DND-41 (cell line): Measurements from ENCODE around the gene C12orf56.

ENCODE experiments used
- ATAC-seq: fragments of 200-7000 bp; cut with Tn5 transposase; 3 replicates; pipeline ENCODE4 v1.9.1; 2021; ENCODE audit warnings: low read depth; ENCODE audit not compliant: insufficient read depth
- DNase-seq: peaks from one replicate; pipeline ENCODE4 v3.0.0-alpha.2; 2020
- H2AFZ ChIP-seq: 2 replicates; pipeline ENCODE4 v1.6.0; 2012; ENCODE audit warnings: low read depth, low read length
- H3K27ac ChIP-seq: 2 replicates; pipeline ENCODE4 v1.5.1; 2012; ENCODE audit warnings: low read length, inconsistent platforms
- H3K27me3 ChIP-seq: fragments of 200-600 bp; sonication (generic); 2 replicates; pipeline ENCODE4 v1.6.0; 2012; ENCODE audit warnings: low read length, mild to moderate bottlenecking, inconsistent platforms; ENCODE audit not compliant: insufficient read depth, poor library complexity
- H3K36me3 ChIP-seq: 2 replicates; pipeline ENCODE4 v1.5.1; 2012; ENCODE audit warnings: low read length, inconsistent platforms; ENCODE audit not compliant: insufficient read depth
- H3K4me1 ChIP-seq: 2 replicates; pipeline ENCODE4 v1.5.1; 2012; ENCODE audit warnings: mild to moderate bottlenecking, low read length; ENCODE audit not compliant: insufficient read depth
- H3K4me2 ChIP-seq: 2 replicates; pipeline ENCODE4 v1.6.0; 2012; ENCODE audit warnings: mild to moderate bottlenecking, moderate library complexity, low read length, inconsistent platforms; ENCODE audit not compliant: insufficient read depth
- H3K4me3 ChIP-seq, 2 experiments: fragments of 200-600 bp in 1 of 2; shearing (Covaris generic) in 1 of 2; 2 replicates each; pipeline ENCODE4 v1.5.1; 2012 to 2016; ENCODE audit warnings: inconsistent platforms in 2 of 2, low read length in 2 of 2, mild to moderate bottlenecking in 2 of 2, low read depth in 1 of 2, moderate library complexity in 1 of 2
- H3K79me2 ChIP-seq: 2 replicates; pipeline ENCODE4 v1.6.0; 2012; ENCODE audit warnings: low read length, inconsistent platforms; ENCODE audit not compliant: insufficient read depth
- H3K9ac ChIP-seq: 2 replicates; pipeline ENCODE4 v1.6.0; 2012; ENCODE audit warnings: low read depth, mild to moderate bottlenecking, inconsistent platforms, low read length, moderate library complexity
- H3K9me3 ChIP-seq: 2 replicates; pipeline ENCODE4 v1.5.1; 2012; ENCODE audit warnings: low read length, moderate library complexity, mild to moderate bottlenecking, inconsistent platforms; ENCODE audit not compliant: insufficient read depth, severe bottlenecking
- H4K20me1 ChIP-seq: 2 replicates; pipeline ENCODE4 v1.6.0; 2012; ENCODE audit warnings: low read length; ENCODE audit not compliant: insufficient read depth
- CTCF ChIP-seq: IDR thresholded peaks from 2 replicates; pipeline ENCODE4 v1.5.1; 2012; ENCODE audit warnings: borderline replicate concordance, low read length, moderate library complexity, mild to moderate bottlenecking; ENCODE audit not compliant: poor library complexity, severe bottlenecking; ENCODE audit errors: extremely low read depth
- EZH2 ChIP-seq: IDR thresholded peaks from 3 replicates; pipeline ENCODE4 v1.6.1; 2012; ENCODE audit warnings: borderline replicate concordance, low read depth, mild to moderate bottlenecking, moderate library complexity, low read length, inconsistent platforms; ENCODE audit not compliant: severe bottlenecking

The C12orf56 gene

DNA sequence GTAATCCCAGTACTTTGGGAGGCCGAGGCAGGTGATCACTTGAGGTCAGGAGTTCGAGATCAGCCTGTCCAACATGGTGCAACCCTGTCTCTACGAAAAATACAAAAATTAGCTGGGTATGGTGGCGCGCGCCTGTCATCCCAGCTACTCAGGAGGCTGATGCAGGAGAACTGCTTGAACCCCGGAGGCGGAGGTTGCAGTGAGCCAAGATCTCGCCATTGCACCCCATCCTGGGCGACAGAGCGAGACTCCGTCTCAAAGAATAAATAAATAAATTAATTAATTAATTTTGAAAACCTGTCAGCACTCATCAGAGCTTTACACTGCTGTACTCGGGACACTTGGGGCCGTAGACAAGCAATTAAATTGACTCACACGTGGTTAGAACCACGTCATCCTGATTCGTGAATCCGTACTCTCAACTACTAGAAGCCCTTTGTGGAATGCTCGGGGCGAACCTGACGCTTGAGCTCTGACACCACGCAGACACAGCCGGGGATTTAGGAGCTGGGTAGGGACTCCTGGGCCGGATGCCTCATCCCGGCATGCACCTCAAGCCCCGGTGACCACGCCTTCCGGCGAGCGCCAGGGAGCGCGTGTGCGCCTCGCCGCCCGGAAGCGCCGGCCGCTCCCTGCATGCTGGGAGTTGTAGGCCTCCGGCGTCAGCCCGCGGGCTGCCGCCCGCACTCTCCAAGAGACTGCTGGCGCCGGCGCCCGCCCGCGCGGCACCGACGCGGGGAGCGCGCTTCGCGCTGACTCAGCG lies 13.3 kb upstream of the C12orf56 start, which contains the start of gene XPOT:
TSS of gene XPOT (plus strand) at position 686 of the 763 bp plus-strand sequence. CDS start 5,644 bp downstream, outside the sequence.
- H3K27ac ChIP-seq, result peak within 1 kb of the TSS; percentile 99
- TF ChIP-seq EZH2 (no peak), CTCF (no peak)
- DNase-seq (peak; percentile 96), ATAC-seq (peak; percentile 88)
- H3K4me1 ChIP-seq, result peaks cover 40% of the 10 kb centered on the region
- H2AFZ ChIP-seq, result peak within 1 kb of the TSS; percentile 82
- H3K4me3 ChIP-seq, result peak within 1 kb of the TSS; percentile 55 to 77
- H4K20me1 ChIP-seq, result peaks cover 7% of the 10 kb centered on the region; the same call in 1 of the 2 replicates
- H3K9ac ChIP-seq, result peak within 1 kb of the TSS; percentile 96
- no peaks in the 10 kb centered on the region for H3K27me3 ChIP-seq
- peaks cover 45% of the 10 kb centered on the region for H3K79me2 ChIP-seq
- H3K36me3 ChIP-seq, result peaks cover 12% of the 10 kb centered on the region
- peak within 1 kb of the TSS; percentile 62 for H3K4me2 ChIP-seq
- no peaks in the 10 kb centered on the region for H3K9me3 ChIP-seq

DNA sequence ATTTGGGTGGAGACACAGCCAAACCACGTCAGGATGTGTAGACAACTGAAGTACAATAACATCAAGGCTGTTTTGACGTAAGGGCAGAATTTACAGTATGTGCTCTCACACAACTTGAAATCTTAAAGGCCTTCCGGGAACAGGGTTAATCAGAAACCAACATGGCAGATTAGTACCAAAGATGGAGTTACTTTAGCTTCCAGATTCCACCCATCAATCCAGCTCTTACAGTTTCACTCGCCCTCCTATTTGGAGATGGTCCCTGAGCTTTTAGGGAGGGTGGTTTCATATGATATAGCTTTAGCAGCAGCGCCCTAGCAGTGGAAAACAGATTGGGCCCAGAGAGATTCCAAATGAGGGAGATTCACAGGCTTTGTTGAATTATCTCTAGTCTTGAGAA lies 11.6 kb upstream of the C12orf56 start:
- Histone ChIP-seq H3K27ac (no peak overlapping the region), H4K20me1 (no peaks in the 10 kb centered on the region), H3K9me3 (no peaks in the 10 kb centered on the region), H2AFZ (no peak overlapping the region), H3K9ac (no peak overlapping the region), H3K4me2 (no peak overlapping the region), H3K27me3 (no peaks in the 10 kb centered on the region), H3K4me1 (peaks cover 27% of the 10 kb centered on the region), H3K79me2 (peaks cover 28% of the 10 kb centered on the region), H3K4me3 (no peak overlapping the region), H3K36me3 (peaks cover 6% of the 10 kb centered on the region)
- TF ChIP-seq CTCF (no peak), EZH2 (no peak)
- DNase-seq (no peak), ATAC-seq (no peak)

DNA sequence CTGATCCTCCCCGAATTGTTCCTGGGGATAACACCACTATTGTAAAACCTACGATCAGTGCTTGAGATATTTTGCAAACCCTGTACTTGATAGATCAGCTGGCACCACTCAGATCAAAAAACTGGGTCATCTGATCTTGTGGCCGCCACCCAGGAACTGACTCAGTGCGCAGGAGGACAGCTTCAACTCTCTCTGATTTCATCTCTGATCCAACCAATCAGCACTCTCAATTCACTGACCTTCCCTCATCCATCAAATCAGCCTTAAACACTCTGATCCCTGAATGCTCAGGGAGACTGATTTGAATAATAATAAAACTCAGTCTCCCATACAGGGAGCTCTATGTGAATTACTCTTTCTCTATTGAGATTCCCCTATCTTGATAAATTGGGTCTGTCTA lies 9.5 kb upstream of the C12orf56 start:
- no peak overlapping the region for H3K9ac ChIP-seq
- H3K27ac ChIP-seq, result no peak overlapping the region
- TF ChIP-seq EZH2 (no peak), CTCF (no peak)
- no peaks in the 10 kb centered on the region; the same call in 1 of the 2 replicates for H3K36me3 ChIP-seq
- no peak for DNase-seq
- no peaks in the 10 kb centered on the region for H3K27me3 ChIP-seq
- no peak overlapping the region for H3K4me2 ChIP-seq
- no peak for ATAC-seq
- H3K79me2 ChIP-seq, result peaks cover 7% of the 10 kb centered on the region
- H3K9me3 ChIP-seq, result no peaks in the 10 kb centered on the region
- H3K4me3 ChIP-seq, result no peak overlapping the region
- H2AFZ ChIP-seq, result no peak overlapping the region
- peaks cover 9% of the 10 kb centered on the region for H3K4me1 ChIP-seq
- H4K20me1 ChIP-seq, result no peaks in the 10 kb centered on the region
